ENCODE results near the gene ZNF678. TPM values are rescaled to one million over a fixed set of nuclear protein-coding genes. Genes with fewer than 3 reads are reported as not detected.
"Not testable (repeated sequence)": the region's sequence is repeated elsewhere in the genome, so short reads cannot be mapped to it uniquely, and the experiment has no call there.

The ZNF678 gene
- total and polyA plus RNA-seq, 2 donors from 2014 or later, result 1.3 to 10.0 TPM

DNA sequence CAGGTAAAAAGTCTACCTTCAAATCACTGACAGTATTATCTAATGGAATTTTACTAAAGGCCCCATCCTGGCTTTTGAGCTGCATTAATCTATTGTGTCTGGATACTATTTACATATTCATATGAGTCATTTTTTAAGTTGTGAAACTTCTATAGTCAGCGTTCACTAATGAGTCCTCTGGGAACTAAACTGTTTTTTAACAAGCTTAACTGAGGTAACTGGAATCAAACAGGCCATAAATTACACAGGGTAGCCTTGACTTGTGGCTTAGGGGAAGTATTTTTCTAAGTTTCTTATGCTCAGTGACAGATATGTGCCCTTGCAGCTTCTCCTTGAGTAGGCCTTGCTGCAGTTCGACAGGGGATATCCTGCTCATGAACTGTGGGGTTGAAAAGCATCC, 102.9 kb downstream of the ZNF678 start:
- TF ChIP-seq, protein P1, sequence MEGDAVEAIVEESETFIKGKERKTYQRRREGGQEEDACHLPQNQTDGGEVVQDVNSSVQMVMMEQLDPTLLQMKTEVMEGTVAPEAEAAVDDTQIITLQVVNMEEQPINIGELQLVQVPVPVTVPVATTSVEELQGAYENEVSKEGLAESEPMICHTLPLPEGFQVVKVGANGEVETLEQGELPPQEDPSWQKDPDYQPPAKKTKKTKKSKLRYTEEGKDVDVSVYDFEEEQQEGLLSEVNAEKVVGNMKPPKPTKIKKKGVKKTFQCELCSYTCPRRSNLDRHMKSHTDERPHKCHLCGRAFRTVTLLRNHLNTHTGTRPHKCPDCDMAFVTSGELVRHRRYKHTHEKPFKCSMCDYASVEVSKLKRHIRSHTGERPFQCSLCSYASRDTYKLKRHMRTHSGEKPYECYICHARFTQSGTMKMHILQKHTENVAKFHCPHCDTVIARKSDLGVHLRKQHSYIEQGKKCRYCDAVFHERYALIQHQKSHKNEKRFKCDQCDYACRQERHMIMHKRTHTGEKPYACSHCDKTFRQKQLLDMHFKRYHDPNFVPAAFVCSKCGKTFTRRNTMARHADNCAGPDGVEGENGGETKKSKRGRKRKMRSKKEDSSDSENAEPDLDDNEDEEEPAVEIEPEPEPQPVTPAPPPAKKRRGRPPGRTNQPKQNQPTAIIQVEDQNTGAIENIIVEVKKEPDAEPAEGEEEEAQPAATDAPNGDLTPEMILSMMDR (IDR thresholded peaks at IDR 0.05; ENCODE audit: borderline replicate concordance, extremely low read depth, insufficient read depth), result no peak
- peaks cover 0 to 2% (median 0%) of the 10 kb centered on the region in 3 donors for H3K36me3 ChIP-seq (ENCODE audit: control insufficient read depth in 2 of 3, insufficient read depth in 3 of 3, low read length in 3 of 3)
- no peak overlapping the region for H3K27ac ChIP-seq (ENCODE audit: low read depth in 2 of 2, low read length in 2 of 2)
- peaks cover 2 to 81% (median 36%) of the 10 kb centered on the region in 3 donors for H3K9me3 ChIP-seq (ENCODE audit: control insufficient read depth in 2 of 3, insufficient read depth in 1 of 3, low read length in 3 of 3)
- H3K9ac ChIP-seq (ENCODE audit: low read length in 3 of 3), result no peak overlapping the region
- FAIRE-seq (no peak), DNase-seq (no peak)
- no peaks in the 10 kb centered on the region for H3K27me3 ChIP-seq (ENCODE audit: control insufficient read depth, insufficient read depth, low read length)
- H3K4me3 ChIP-seq (ENCODE audit: low read length in 3 of 3), result no peak overlapping the region
- no peaks in the 10 kb centered on the region for H3K4me1 ChIP-seq (ENCODE audit: control insufficient read depth in 2 of 3, insufficient read depth in 2 of 3, low read depth in 1 of 3, low read length in 3 of 3)
- intact Hi-C loops (cut with DNase I), result no loop called here

DNA sequence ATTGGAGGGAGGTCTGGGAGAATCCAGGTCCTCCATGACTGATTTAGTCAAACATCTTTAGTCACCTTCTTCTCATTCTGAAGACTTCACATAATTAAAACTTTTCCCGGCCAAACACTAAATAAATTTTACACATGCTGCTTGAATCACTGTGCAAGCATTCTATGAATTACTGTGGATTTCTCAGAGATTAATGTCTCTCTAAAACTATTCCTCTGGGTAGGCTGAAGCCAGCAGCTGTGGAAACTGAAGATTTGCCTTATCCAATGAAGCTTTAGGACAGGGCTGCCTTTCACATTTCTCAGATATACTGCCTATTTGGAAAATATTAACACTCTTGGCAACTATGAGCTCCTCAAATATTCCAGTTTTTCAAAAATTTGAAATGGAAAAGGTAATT, 110.1 kb downstream of the ZNF678 start:
- no peak overlapping the region for H3K27ac ChIP-seq (ENCODE audit: low read depth in 2 of 2, low read length in 2 of 2)
- TF ChIP-seq, protein P1 (IDR thresholded peaks at IDR 0.05; ENCODE audit: borderline replicate concordance, extremely low read depth, insufficient read depth), result no peak
- no peaks in the 10 kb centered on the region for H3K27me3 ChIP-seq (ENCODE audit: control insufficient read depth, insufficient read depth, low read length)
- DNase-seq, result no peak
- no peaks in the 10 kb centered on the region for H3K4me1 ChIP-seq (ENCODE audit: control insufficient read depth in 2 of 3, insufficient read depth in 2 of 3, low read depth in 1 of 3, low read length in 3 of 3)
- intact Hi-C loops (cut with DNase I), result no loop called here
- no peak overlapping the region for H3K9ac ChIP-seq (ENCODE audit: low read length in 3 of 3)
- H3K36me3 ChIP-seq (ENCODE audit: control insufficient read depth in 2 of 3, insufficient read depth in 3 of 3, low read length in 3 of 3), result no peaks in the 10 kb centered on the region
- H3K4me3 ChIP-seq (ENCODE audit: low read length in 3 of 3), result no peak overlapping the region
- no peak for FAIRE-seq
- H3K9me3 ChIP-seq (ENCODE audit: control insufficient read depth in 2 of 3, insufficient read depth in 1 of 3, low read length in 3 of 3), result peaks cover 0 to 59% (median 28%) of the 10 kb centered on the region in 3 donors

DNA sequence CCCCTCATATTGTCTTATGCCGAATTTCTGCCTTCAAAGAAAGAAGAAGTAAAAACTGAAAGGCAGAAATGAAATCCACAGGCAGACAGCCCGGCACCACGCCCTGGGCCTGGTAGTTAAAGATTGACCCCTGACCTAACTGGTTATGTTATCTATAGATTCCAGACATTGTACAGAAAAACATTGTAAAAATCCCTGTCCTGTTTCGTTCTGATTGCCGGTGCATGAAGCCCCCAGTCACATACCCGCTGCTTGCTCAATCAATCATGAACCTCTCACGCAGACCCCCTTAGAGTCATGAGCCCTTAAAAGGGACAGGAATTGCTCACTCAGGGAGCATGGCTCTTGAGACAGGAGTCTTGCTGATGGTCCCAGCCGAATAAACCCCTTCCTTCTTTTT, 122.5 kb downstream of the ZNF678 start:
- Histone ChIP-seq H3K9ac (ENCODE audit: low read length in 3 of 3) (no peak overlapping the region), H3K27me3 (ENCODE audit: control insufficient read depth, insufficient read depth, low read length) (no peaks in the 10 kb centered on the region), H3K27ac (ENCODE audit: low read depth in 2 of 2, low read length in 2 of 2) (no peak overlapping the region), H3K4me1 (ENCODE audit: control insufficient read depth in 2 of 3, insufficient read depth in 2 of 3, low read depth in 1 of 3, low read length in 3 of 3) (no peaks in the 10 kb centered on the region), H3K36me3 (ENCODE audit: control insufficient read depth in 2 of 3, insufficient read depth in 3 of 3, low read length in 3 of 3) (no peaks in the 10 kb centered on the region), H3K9me3 (ENCODE audit: control insufficient read depth in 2 of 3, insufficient read depth in 1 of 3, low read length in 3 of 3) (peaks cover 0 to 34% (median 2%) of the 10 kb centered on the region in 3 donors), H3K4me3 (ENCODE audit: low read length in 3 of 3) (no peak overlapping the region)
- FAIRE-seq (no peak), DNase-seq (no peak)
- TF ChIP-seq, protein P1 (IDR thresholded peaks at IDR 0.05; ENCODE audit: borderline replicate concordance, extremely low read depth, insufficient read depth), result no peak
- intact Hi-C loops (cut with DNase I), result no loop called here

DNA sequence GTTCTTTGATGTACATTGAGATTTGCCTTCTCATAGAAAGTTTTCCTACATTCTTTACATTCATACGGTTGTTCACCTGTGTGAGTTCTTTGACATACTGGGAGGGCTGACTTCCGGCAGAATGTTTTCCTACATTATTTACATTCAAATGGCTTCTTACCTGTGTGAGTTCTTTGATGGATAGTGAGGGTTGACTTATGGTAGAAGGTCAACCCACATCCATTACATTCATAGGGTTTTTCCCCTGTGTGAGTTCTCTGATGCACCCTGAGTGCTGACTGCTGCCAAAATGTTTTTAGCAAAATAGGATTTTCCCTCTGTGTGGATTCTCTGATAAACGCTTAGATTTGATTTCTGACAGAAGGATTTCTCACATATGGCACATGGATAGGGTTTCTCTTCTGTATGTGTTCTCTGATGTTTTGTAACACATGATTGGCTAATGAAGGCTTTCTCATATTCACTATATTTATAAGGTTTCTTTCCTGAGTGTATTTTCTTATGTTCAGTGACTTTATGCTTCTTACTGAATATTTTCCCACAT, 134.0 kb downstream of the ZNF678 start:
- Histone ChIP-seq H3K4me3 (ENCODE audit: low read length in 3 of 3) (no peak overlapping the region), H3K27me3 (ENCODE audit: control insufficient read depth, insufficient read depth, low read length) (no peaks in the 10 kb centered on the region), H3K9ac (ENCODE audit: low read length in 3 of 3) (no peak overlapping the region), H3K4me1 (ENCODE audit: control insufficient read depth in 2 of 3, insufficient read depth in 2 of 3, low read depth in 1 of 3, low read length in 3 of 3) (no peaks in the 10 kb centered on the region), H3K36me3 (ENCODE audit: control insufficient read depth in 2 of 3, insufficient read depth in 3 of 3, low read length in 3 of 3) (no peaks in the 10 kb centered on the region), H3K9me3 (ENCODE audit: control insufficient read depth in 2 of 3, insufficient read depth in 1 of 3, low read length in 3 of 3) (peaks cover 0 to 37% (median 15%) of the 10 kb centered on the region in 3 donors), H3K27ac (ENCODE audit: low read depth in 2 of 2, low read length in 2 of 2) (no peak overlapping the region)
- DNase-seq (no peak), FAIRE-seq (no peak)
- intact Hi-C loops (cut with DNase I), result no loop called here
- TF ChIP-seq, protein P1 (IDR thresholded peaks at IDR 0.05; ENCODE audit: borderline replicate concordance, extremely low read depth, insufficient read depth), result no peak

DNA sequence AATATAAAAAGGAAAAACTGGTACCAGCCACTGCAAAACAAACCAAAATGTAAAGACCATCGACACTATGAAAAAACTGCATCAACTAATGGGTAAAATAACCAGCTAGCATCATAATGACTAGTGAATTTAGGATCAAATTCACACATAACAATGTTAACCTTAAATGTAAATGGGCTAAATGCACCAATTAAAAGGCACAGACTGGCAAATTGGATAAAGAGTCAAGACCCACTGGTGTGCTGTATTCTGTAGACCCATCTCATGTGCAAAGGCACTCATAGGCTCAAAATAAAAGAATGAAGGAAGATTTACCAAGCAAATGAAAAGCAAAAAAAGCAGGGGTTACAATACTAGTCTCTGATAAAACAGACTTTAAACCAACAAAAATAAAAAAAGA, 138.3 kb downstream of the ZNF678 start:
- H3K4me1 ChIP-seq (ENCODE audit: control insufficient read depth in 2 of 3, insufficient read depth in 2 of 3, low read depth in 1 of 3, low read length in 3 of 3); H3K9ac ChIP-seq (ENCODE audit: low read length in 3 of 3); DNase-seq; FAIRE-seq; H3K27ac ChIP-seq (ENCODE audit: low read depth in 2 of 2, low read length in 2 of 2); H3K27me3 ChIP-seq (ENCODE audit: control insufficient read depth, insufficient read depth, low read length); intact Hi-C loops (cut with DNase I); H3K4me3 ChIP-seq (ENCODE audit: low read length in 3 of 3); H3K36me3 ChIP-seq (ENCODE audit: control insufficient read depth in 2 of 3, insufficient read depth in 3 of 3, low read length in 3 of 3): not testable (repeated sequence)
- H3K9me3 ChIP-seq (ENCODE audit: control insufficient read depth in 2 of 3, insufficient read depth in 1 of 3, low read length in 3 of 3), result peaks cover 0 to 20% (median 10%) of the 10 kb centered on the region in 3 donors
